DOHH2 (cell line): ENCODE data around the gene RCOR1.

ENCODE experiments used
- CTCF ChIP-seq: fragments of 200-600 bp; sonication (generic); IDR thresholded peaks from one replicate; pipeline ENCODE4 v1.5.1; 2014; ENCODE audit warnings: antibody characterized with exemption, mild to moderate bottlenecking, low read depth, low read length; ENCODE audit not compliant: poor library complexity, severe bottlenecking
- EZH2phosphoT487 ChIP-seq: fragments of 200-600 bp; sonication (generic); IDR thresholded peaks from 2 replicates; pipeline ENCODE4 v1.6.1; 2017; ENCODE audit warnings: borderline replicate concordance, mild to moderate bottlenecking, antibody characterized with exemption, low read length, moderate library complexity, mixed read lengths

- no peak for TF ChIP-seq CTCF
- TF ChIP-seq EZH2phosphoT487, result no peak
Measured at GRCh38 chr14:102603293-102603907, 11.0 kb downstream of the RCOR1 start.
